OCI-LY7 (cell line): ENCODE measurements around the gene SLCO2A1.

Source experiments
- CTCF ChIP-seq: fragments of 200-600 bp; sonication (generic); conservative IDR thresholded peaks from 2 replicates; pipeline ENCODE4 v1.5.1; 2014; ENCODE audit warnings: mild to moderate bottlenecking, antibody characterized with exemption, low read length, moderate library complexity, mixed read lengths
- EZH2phosphoT487 ChIP-seq: fragments of 200-600 bp; sonication (generic); IDR thresholded peaks from 2 replicates; pipeline ENCODE4 v1.6.1; 2018; ENCODE audit warnings: low read depth, borderline replicate concordance, mild to moderate bottlenecking, mixed run types, antibody characterized with exemption, low read length, moderate library complexity, mixed read lengths

GRCh38 chr3:133980550-133980949 lies 49.2 kb downstream of the SLCO2A1 start:
- TF ChIP-seq CTCF (no peak), EZH2phosphoT487 (no peak)
